CD4-positive, alpha-beta T cell treated with Interleukin-17A for 4 hours (primary cell): Measurements from ENCODE around the gene EMID1.

Experiments
- DNase-seq: peaks from one replicate; pipeline ENCODE4 v3.0.0-alpha.2; 2020; ENCODE audit warnings: mixed read lengths

The EMID1 gene

GRCh38 chr22:29298641-29299040, 92.9 kb downstream of the EMID1 start:
- DNase-seq: no peak

GRCh38 chr22:29299136-29299900, 93.6 kb downstream of the EMID1 start:
- DNase-seq: no peak

GRCh38 chr22:29300467-29300806, 94.7 kb downstream of the EMID1 start:
- no peak for DNase-seq

DNA sequence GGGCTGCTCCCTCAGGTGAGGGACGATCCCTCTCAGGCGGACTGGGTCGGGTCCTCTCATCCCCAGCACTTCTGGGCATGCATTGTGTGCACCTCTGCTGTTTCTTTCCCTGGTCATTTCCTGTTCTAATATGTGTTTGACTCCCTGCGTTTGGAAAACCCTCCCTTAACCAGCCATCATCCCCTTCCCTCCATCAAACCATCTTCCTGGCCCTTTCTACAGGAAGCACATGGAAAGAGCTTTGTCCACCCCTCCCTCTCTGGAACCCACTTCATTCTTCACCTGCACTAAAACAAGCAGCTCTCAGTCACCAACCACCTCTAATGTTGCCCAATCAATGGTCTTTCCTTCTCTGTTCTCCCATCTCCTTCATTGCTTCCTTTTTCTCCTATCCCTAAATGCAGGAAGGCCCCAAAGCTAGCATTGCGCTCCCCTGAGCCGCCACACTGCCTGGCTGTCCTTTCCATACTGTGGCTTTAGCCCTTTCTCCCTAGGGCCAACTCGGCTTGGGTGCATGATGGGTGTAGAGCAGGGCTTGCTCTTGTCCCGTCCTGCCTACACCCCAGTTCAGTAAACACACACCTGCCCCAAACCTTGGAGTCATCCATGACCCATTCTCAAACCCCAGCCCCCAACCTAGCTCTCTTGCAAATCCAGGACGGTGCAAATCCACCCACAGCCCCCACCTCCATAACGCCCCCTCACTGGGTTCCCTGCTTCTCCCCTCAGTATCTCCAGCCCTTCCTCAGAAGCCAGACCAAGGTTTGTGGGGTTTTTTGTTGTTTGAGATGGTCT, 95.3 kb downstream of the EMID1 start:
- no peak for DNase-seq

GRCh38 chr22:29301716-29302401, 96.2 kb downstream of the EMID1 start:
- no peak for DNase-seq

GRCh38 chr22:29302402-29302680, 96.6 kb downstream of the EMID1 start:
- no peak for DNase-seq

DNA sequence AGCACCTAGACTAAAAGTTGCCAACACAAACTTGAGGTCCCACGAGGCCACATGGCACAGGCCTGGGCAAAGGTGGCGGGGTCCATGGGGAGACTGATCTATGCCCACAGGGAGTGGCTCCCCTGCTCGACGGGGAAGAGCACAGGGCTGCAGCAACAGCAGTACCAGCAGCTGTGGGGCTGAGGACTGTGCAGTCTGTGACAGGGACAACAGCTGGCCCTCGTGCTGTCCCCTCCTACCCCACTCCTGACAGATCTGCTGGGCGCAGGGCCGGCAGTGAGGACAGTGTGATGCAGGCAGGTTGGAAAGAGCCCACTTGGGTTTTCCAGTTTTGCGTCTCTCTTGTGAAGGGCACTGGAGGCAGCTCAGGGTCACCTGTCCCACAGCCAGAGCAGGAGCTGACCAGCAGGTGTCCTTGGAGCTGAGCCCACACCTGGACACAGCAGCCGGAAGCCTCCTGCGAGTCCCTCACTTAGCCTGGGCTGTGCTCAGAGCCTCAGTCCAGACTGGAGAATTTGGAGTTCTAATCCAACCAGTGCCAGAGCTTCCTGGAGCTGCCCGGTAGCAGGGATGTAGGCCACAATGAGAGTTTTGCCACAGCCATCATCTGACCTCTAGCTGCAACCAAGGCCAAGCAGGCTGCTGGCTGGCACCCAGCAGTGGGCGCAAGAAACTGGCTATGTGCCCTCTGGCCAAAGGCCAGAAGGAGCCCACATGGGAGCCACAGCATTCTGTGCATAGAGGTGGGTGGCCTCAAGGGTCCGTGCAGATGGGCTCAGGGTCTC, 97.2 kb downstream of the EMID1 start:
- DNase-seq: no peak

DNA sequence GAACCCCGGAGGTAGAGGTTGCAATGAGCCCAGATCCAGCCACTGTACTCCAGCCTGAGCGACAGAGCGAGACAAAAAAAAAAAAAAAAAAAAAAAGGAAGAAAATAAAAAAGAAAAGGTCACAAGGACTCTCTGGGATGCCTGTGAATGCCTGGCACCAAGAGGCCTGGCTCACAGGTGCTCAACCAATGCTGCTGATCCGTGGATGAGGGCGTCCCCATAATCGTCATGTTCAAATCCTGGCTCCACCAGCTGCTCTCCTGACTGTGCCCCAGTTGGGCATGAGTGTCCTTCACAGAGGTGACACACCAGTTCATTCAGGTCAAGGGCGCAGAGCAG, 100.1 kb downstream of the EMID1 start:
- no peak for DNase-seq

- DNase-seq: peak; percentile 52
Measured at GRCh38 chr22:29306175-29306834, 100.6 kb downstream of the EMID1 start, which contains the start of gene GAS2L1. GAS2L1 (plus strand) TSS chr22:29306650; CDS start chr22:29308106, 1,456 bp downstream.

DNA sequence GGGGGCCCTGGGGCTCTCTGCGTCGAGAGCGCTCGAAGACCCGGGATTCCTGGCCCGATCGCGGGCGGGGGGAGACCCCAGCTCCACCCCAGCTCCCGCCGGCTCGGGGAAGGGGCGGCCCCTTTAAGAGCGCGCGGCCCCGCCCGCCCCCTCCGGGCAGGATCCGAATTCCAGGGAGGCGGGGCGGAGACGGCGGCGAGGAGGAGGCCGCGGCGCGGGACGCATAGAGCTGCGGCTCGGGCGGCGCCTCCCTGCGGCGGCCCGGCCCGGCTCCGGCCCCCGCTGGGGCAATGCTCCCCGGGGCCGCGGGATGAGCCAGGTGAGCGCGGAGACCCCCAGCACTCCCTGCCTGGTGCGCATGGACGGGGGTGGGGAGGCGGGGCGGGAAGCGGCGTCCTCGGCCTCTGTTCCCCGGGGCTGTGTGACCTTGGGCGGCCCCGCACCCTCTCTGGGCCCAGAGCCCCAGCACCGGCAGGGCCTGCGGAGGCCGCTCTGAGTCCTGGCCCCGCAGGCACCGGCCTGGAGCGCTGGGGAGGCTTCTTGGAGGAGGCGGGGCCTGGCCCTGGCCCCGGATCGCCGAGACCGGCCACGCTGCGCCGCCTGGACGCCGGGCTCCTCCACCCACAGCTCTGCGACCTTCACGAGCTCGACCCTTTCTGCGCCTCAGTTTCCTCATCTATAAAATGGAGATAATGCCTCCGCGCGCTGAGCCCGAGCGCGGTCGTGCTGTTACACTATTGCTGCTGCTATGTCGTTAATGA, 101.3 kb downstream of the EMID1 start:
- peak; percentile 56 for DNase-seq

- DNase-seq: no peak
Measured at GRCh38 chr22:29307596-29308147, 102.0 kb downstream of the EMID1 start.

GRCh38 chr22:29308148-29308790, 102.6 kb downstream of the EMID1 start:
- DNase-seq: no peak

GRCh38 chr22:29308791-29309262, 103.1 kb downstream of the EMID1 start:
- peak; percentile 40 for DNase-seq
